IMR-90 (cell line): ENCODE data around the gene MORF4L2. TPM values are rescaled to one million over a fixed set of nuclear protein-coding genes. Genes with fewer than 3 reads are reported as not detected.

ENCODE experiments used
- ATAC-seq: fragments of 200-7000 bp; cut with Tn5 transposase; 2 replicates; pipeline ENCODE4 v1.9.1; 2020; ENCODE audit warnings: low read depth, mild to moderate bottlenecking, moderate library complexity
- BruUV-seq: library from RNA; stranded (reverse); fragments of 400-500 nt; replicated peaks from 2 replicates; lab custom pipeline; 2021; lab: Mats Ljungman, UMichigan
- CTCF ChIA-PET: fragments of 300-600 bp; formaldehyde crosslinking; extraction: SDS; loops from one replicate; lab custom pipeline; 2021; ENCODE audit warnings: antibody characterized with exemption; lab: Yijun Ruan, JAX
- POLR2A ChIA-PET: fragments of 300-600 bp; sonication (Branson Sonifier 250); formaldehyde crosslinking; loops from one replicate; lab custom pipeline; 2022; ENCODE audit warnings: antibody characterized with exemption; ENCODE audit not compliant: unreplicated experiment; lab: Charles Lee
- DNase-seq: peaks from one replicate; pipeline ENCODE4 v3.0.0; 2013
- H2AFZ ChIP-seq: replicated peaks from 2 replicates; pipeline ENCODE3; 2013; ENCODE audit warnings: low read length, mild to moderate bottlenecking; ENCODE audit not compliant: poor library complexity
- H2AK5ac ChIP-seq: 2 replicates; pipeline ENCODE4 v1.6.1; 2013; ENCODE audit warnings: low read depth, low read length, inconsistent platforms
- H2AK9ac ChIP-seq: replicated peaks from 2 replicates; pipeline ENCODE3; 2013; ENCODE audit warnings: mild to moderate bottlenecking, low read depth, low read length, moderate library complexity; ENCODE audit not compliant: poor library complexity
- H2BK120ac ChIP-seq: 2 replicates; pipeline ENCODE4 v1.6.1; 2013; ENCODE audit warnings: low read depth, low read length, inconsistent platforms
- H2BK15ac ChIP-seq: 3 replicates; pipeline ENCODE4 v1.6.1; 2013; ENCODE audit warnings: low read depth, low read length, inconsistent platforms
- H2BK20ac ChIP-seq: 2 replicates; pipeline ENCODE4 v1.6.1; 2013; ENCODE audit warnings: low read depth, mild to moderate bottlenecking, inconsistent platforms, low read length, moderate library complexity
- H2BK5ac ChIP-seq: 2 replicates; pipeline ENCODE4 v1.6.1; 2013; ENCODE audit warnings: mild to moderate bottlenecking, low read depth, low read length, inconsistent platforms; ENCODE audit not compliant: poor library complexity, severe bottlenecking
- H3K14ac ChIP-seq: replicated peaks from 2 replicates; pipeline ENCODE4 v1.6.1; 2013; ENCODE audit warnings: low read depth, low read length, inconsistent platforms
- H3K18ac ChIP-seq: 2 replicates; pipeline ENCODE4 v1.6.1; 2013; ENCODE audit warnings: low read depth, low read length, control low read depth
- H3K23ac ChIP-seq: 2 replicates; pipeline ENCODE4 v1.6.1; 2013; ENCODE audit warnings: low read depth, low read length, inconsistent platforms
- H3K27ac ChIP-seq: 2 replicates; pipeline ENCODE4 v1.5.1; 2013; ENCODE audit warnings: mild to moderate bottlenecking, control low read depth, low read length; ENCODE audit not compliant: insufficient read depth
- H3K27me3 ChIP-seq: 2 replicates; pipeline ENCODE4 v1.6.1; 2013; ENCODE audit warnings: low read length; ENCODE audit not compliant: control insufficient read depth, insufficient read depth
- H3K36me3 ChIP-seq: 2 replicates; pipeline ENCODE4 v1.6.1; 2013; ENCODE audit warnings: low read length, mixed read lengths; ENCODE audit not compliant: control insufficient read depth, insufficient read depth
- H3K4ac ChIP-seq: 2 replicates; pipeline ENCODE4 v1.6.1; 2013; ENCODE audit warnings: low read depth, low read length, inconsistent platforms
- H3K4me1 ChIP-seq: 2 replicates; pipeline ENCODE4 v1.6.1; 2013; ENCODE audit warnings: low read length, mixed read lengths; ENCODE audit not compliant: control insufficient read depth, insufficient read depth
- H3K4me2 ChIP-seq: 2 replicates; pipeline ENCODE4 v1.6.1; 2013; ENCODE audit warnings: low read depth, mild to moderate bottlenecking, control low read depth, low read length, moderate library complexity
- H3K4me3 ChIP-seq: 2 replicates; pipeline ENCODE4 v1.5.1; 2013; ENCODE audit warnings: low read depth, mild to moderate bottlenecking, control low read depth, low read length, moderate library complexity; ENCODE audit not compliant: insufficient read depth
- H3K56ac ChIP-seq: 2 replicates; pipeline ENCODE4 v1.6.1; 2013; ENCODE audit warnings: low read length, inconsistent platforms; ENCODE audit not compliant: insufficient read depth; ENCODE audit errors: extremely low read depth
- H3K79me1 ChIP-seq, 2 experiments: 2 replicates each; pipeline ENCODE4 v1.6.1; 2013; ENCODE audit warnings: low read length in 2 of 2, inconsistent platforms in 1 of 2, low read depth in 1 of 2
- H3K9ac ChIP-seq: 2 replicates; pipeline ENCODE4 v1.6.1; 2013; ENCODE audit warnings: low read depth, low read length, control low read depth
- H3K9me1 ChIP-seq: 2 replicates; pipeline ENCODE4 v1.6.1; 2013; ENCODE audit warnings: low read length, inconsistent platforms; ENCODE audit not compliant: insufficient read depth
- H3K9me3 ChIP-seq: 2 replicates; pipeline ENCODE4 v1.6.1; 2013; ENCODE audit warnings: low read length; ENCODE audit not compliant: control insufficient read depth, insufficient read depth
- H4K20me1 ChIP-seq: 2 replicates; pipeline ENCODE4 v1.6.1; 2013; ENCODE audit warnings: low read length, inconsistent platforms; ENCODE audit not compliant: insufficient read depth
- H4K5ac ChIP-seq: 2 replicates; pipeline ENCODE4 v1.6.1; 2013; ENCODE audit warnings: mild to moderate bottlenecking, low read depth, low read length, control low read depth
- H4K8ac ChIP-seq, 2 experiments: 2 replicates each; pipeline ENCODE4 v1.6.1; 2013; ENCODE audit warnings: low read depth in 2 of 2, low read length in 2 of 2, control low read depth in 1 of 2, inconsistent platforms in 1 of 2
- H4K91ac ChIP-seq: 2 replicates; pipeline ENCODE4 v1.6.1; 2013; ENCODE audit warnings: low read depth, low read length, inconsistent platforms; ENCODE audit not compliant: insufficient read depth
- CEBPB ChIP-seq: IDR thresholded peaks from 2 replicates; pipeline ENCODE4 v1.6.1; 2012; ENCODE audit warnings: low read depth, low read length, improper control_type of control experiment
- FOS ChIP-seq: fragments of 150-350 bp; IDR thresholded peaks from 2 replicates; pipeline ENCODE4 v1.6.1; 2016; ENCODE audit warnings: low read depth, low read length
- WGBS, 2 experiments: methylation state at CpG; one replicate each; pipeline versions ENCODE4 v1.1.5 to v1.1.7; 2013; ENCODE audit warnings: missing lambda C conversion rate in 2 of 2; ENCODE audit not compliant: insufficient read length in 1 of 2; ENCODE audit errors: extremely low coverage in 2 of 2; 5-methylcytosine and 5-hydroxymethylcytosine counted together
- dilution Hi-C: fragments of 300-500 bp; cut with HindIII; formaldehyde crosslinking; loops from one replicate; pipeline ENCODE4 v1.14.3; 2018; ENCODE audit warnings: low sequenced_read_pairs; ENCODE audit not compliant: unreplicated experiment
- in situ Hi-C: fragments of 300-500 bp; cut with MboI; formaldehyde crosslinking; loops from 3 replicates; pipeline ENCODE4 v1.14.3; 2019; ENCODE audit warnings: low sequenced_read_pairs, inconsistent platforms, mixed read lengths
- intact Hi-C: fragments of 100-400 bp; cut with micrococcal nuclease; formaldehyde crosslinking; loops from 2 replicates; pipeline ENCODE4 v1.10.0; 2022
- polyA plus RNA-seq, 3 experiments: library from polyadenylated mRNA; depleted of rRNA; stranded (reverse); fragments of >200 nt; gene quantifications; 2 replicates each; pipeline ENCODE4 v1.2.3, GENCODE V29; 2012; ENCODE audit warnings: low replicate concordance in 1 of 3
- total RNA-seq: library from RNA; depleted of rRNA; stranded (reverse); fragments of >200 nt; gene quantifications from 2 replicates; pipeline ENCODE4 v1.2.3, GENCODE V29; 2012

The MORF4L2 gene
- total and polyA plus RNA-seq, 2 of the 4 experiments (the other 2 are of a cell fraction): 795 to 1,218 TPM

DNA sequence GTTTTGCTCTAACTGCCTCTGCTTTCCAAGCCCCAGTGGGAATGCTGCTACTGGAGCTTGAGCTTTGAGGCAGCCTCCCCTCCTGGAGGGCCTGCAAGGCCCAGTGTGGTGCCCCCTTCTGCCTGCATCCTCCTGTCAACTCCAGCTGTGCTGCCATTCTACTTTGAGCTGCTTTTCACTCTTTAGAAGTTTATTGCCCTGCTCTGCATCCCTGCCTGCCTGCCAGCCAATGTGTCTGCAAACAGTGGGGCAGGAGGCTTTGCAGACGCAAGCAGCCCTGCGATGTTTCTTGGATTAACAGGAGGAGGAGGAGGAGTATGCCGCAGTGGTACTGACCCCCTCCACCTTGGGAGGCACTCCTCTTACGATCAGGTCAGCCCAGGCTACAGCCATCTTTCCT lies 40.6 kb upstream of the MORF4L2 start:
- H2AFZ ChIP-seq: no peak overlapping the region
- no peak overlapping the region for H3K14ac ChIP-seq
- H3K4ac ChIP-seq: no peak overlapping the region
- H3K56ac ChIP-seq: no peak overlapping the region
- H3K27me3 ChIP-seq: peaks cover 11% of the 10 kb centered on the region
- no peak overlapping the region for H2AK9ac ChIP-seq
- H2BK5ac ChIP-seq: no peak overlapping the region
- H3K27ac ChIP-seq: no peak overlapping the region
- intact Hi-C loops: no loop called here
- no peak overlapping the region for H3K23ac ChIP-seq
- ATAC-seq: no peak
- in situ Hi-C loops: no loop called here
- H4K91ac ChIP-seq: no peak overlapping the region
- no peak overlapping the region for H3K18ac ChIP-seq
- H3K79me1 ChIP-seq: no peaks in the 10 kb centered on the region
- H2AK5ac ChIP-seq: no peak overlapping the region
- no peaks in the 10 kb centered on the region for H3K36me3 ChIP-seq
- no peak overlapping the region for H3K4me3 ChIP-seq
- no peak overlapping the region for H2BK15ac ChIP-seq
- ChIA-PET POLR2A (no interaction called here), CTCF (no interaction called here)
- H3K9ac ChIP-seq: no peak overlapping the region
- no peak for DNase-seq
- TF ChIP-seq CEBPB (no peak), FOS (no peak)
- H3K4me2 ChIP-seq: no peak overlapping the region
- H2BK120ac ChIP-seq: no peak overlapping the region
- dilution Hi-C loops: no loop called here
- H4K5ac ChIP-seq: no peak overlapping the region
- no peak overlapping the region for H4K8ac ChIP-seq
- peaks cover 6% of the 10 kb centered on the region; the same call in 1 of the 2 replicates for H3K9me1 ChIP-seq
- no TSS peak for BruUV-seq
- H3K4me1 ChIP-seq: peaks cover 8% of the 10 kb centered on the region
- H4K20me1 ChIP-seq: no peaks in the 10 kb centered on the region
- WGBS, 2 experiments: no CpG with 5 or more reads among the region's 4 CpGs
- no peaks in the 10 kb centered on the region for H3K9me3 ChIP-seq
- H2BK20ac ChIP-seq: no peak overlapping the region
